Loucy (cell line): ENCODE results near the gene MICA.
"Not testable (repeated sequence)": the region's sequence is repeated elsewhere in the genome, so short reads cannot be mapped to it uniquely, and the experiment has no call there.

Experiments used
- H2AFZ ChIP-seq: fragments of 200-600 bp; sonication (generic); 2 replicates; pipeline ENCODE4 v1.6.0; 2016; ENCODE audit warnings: antibody characterized with exemption, mild to moderate bottlenecking, low read length, moderate library complexity
- H3F3A ChIP-seq: fragments of 200-600 bp; 2 replicates; pipeline ENCODE4 v1.6.0; 2016; ENCODE audit warnings: antibody characterized with exemption, low read depth, mild to moderate bottlenecking
- H3K27me3 ChIP-seq: fragments of 200-600 bp; sonication (generic); 2 replicates; pipeline ENCODE4 v1.6.1; 2014; ENCODE audit warnings: low read length, mild to moderate bottlenecking; ENCODE audit not compliant: insufficient read depth, poor library complexity, severe bottlenecking
- H3K36me3 ChIP-seq: fragments of 200-600 bp; sonication (generic); 2 replicates; pipeline ENCODE4 v1.6.1; 2016; ENCODE audit warnings: low read length; ENCODE audit not compliant: insufficient read depth
- H3K4me1 ChIP-seq: fragments of 200-600 bp; sonication (generic); 2 replicates; pipeline ENCODE4 v1.5.1; 2014; ENCODE audit warnings: low read length, mild to moderate bottlenecking; ENCODE audit not compliant: insufficient read depth, poor library complexity, severe bottlenecking
- H3K4me2 ChIP-seq: fragments of 200-600 bp; sonication (generic); 2 replicates; pipeline ENCODE4 v1.6.0; 2014; ENCODE audit warnings: antibody characterized with exemption, low read length, low read depth, mild to moderate bottlenecking; ENCODE audit not compliant: poor library complexity, severe bottlenecking
- H3K4me3 ChIP-seq: fragments of 200-600 bp; sonication (generic); 2 replicates; pipeline ENCODE4 v1.5.1; 2014; ENCODE audit warnings: low read length, mild to moderate bottlenecking, mixed read lengths; ENCODE audit not compliant: poor library complexity, severe bottlenecking
- H3K79me2 ChIP-seq: fragments of 200-600 bp; sonication (generic); 2 replicates; pipeline ENCODE4 v1.6.1; 2014; ENCODE audit warnings: low read length; ENCODE audit not compliant: insufficient read depth
- H3K9ac ChIP-seq: fragments of 200-600 bp; sonication (generic); 2 replicates; pipeline ENCODE4 v1.6.0; 2014; ENCODE audit warnings: mild to moderate bottlenecking, low read depth, low read length, moderate library complexity; ENCODE audit not compliant: poor library complexity, severe bottlenecking
- H3K9me2 ChIP-seq: fragments of 200-600 bp; sonication (generic); replicated peaks from 2 replicates; pipeline ENCODE4 v1.6.1; 2016; ENCODE audit warnings: low read depth, low read length, mixed read lengths
- H3K9me3 ChIP-seq: fragments of 200-600 bp; sonication (generic); 2 replicates; pipeline ENCODE4 v1.6.1; 2014; ENCODE audit warnings: mild to moderate bottlenecking, antibody characterized with exemption, low read length, low read depth; ENCODE audit not compliant: insufficient read depth
- H4K20me1 ChIP-seq: fragments of 200-600 bp; sonication (generic); 2 replicates; pipeline ENCODE4 v1.6.0; 2014; ENCODE audit warnings: antibody characterized with exemption, low read length, mild to moderate bottlenecking; ENCODE audit not compliant: insufficient read depth, poor library complexity, severe bottlenecking
- EZH2phosphoT487 ChIP-seq: fragments of 200-600 bp; IDR thresholded peaks from 2 replicates; pipeline ENCODE4 v1.6.1; 2018; ENCODE audit warnings: antibody characterized with exemption, mild to moderate bottlenecking, moderate library complexity, borderline replicate concordance
- TF ChIP-seq, protein P1 (sequence below): fragments of 200-600 bp; sonication (generic); conservative IDR thresholded peaks from 2 replicates; pipeline ENCODE4 v1.5.1; 2014; ENCODE audit warnings: mild to moderate bottlenecking, antibody characterized with exemption, low read length

The MICA gene

DNA sequence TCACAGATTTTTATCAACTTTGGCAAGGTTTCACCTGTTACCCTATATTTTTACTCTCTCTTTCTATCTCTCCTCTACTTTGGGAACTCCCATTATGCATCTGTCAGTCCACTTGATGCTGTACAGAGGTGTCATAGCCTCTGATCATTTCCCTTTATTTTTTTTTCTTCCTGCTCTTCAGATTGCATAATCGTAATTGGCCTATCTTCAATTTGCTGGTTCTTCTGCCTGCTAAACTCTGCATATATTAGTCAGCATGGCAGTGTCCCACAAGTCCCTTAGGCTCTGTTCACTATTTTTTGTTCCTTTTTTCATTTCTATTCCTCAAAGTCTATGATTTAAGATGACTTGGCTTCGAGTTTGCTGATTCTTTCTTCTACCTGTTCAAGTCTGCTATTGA is 49.9 kb downstream of the MICA start:
- Histone ChIP-seq H3K36me3 (no peaks in the 10 kb centered on the region), H3K4me1 (no peaks in the 10 kb centered on the region), H4K20me1 (no peaks in the 10 kb centered on the region), H3K79me2 (no peaks in the 10 kb centered on the region), H3K9me3 (no peaks in the 10 kb centered on the region), H3K4me2 (no peak overlapping the region), H3K27me3 (peaks cover 17% of the 10 kb centered on the region), H2AFZ (no peak overlapping the region), H3K9me2 (no peaks in the 10 kb centered on the region), H3F3A (no peaks in the 10 kb centered on the region), H3K4me3 (no peak overlapping the region), H3K9ac (no peak overlapping the region)
- TF ChIP-seq, protein P1, sequence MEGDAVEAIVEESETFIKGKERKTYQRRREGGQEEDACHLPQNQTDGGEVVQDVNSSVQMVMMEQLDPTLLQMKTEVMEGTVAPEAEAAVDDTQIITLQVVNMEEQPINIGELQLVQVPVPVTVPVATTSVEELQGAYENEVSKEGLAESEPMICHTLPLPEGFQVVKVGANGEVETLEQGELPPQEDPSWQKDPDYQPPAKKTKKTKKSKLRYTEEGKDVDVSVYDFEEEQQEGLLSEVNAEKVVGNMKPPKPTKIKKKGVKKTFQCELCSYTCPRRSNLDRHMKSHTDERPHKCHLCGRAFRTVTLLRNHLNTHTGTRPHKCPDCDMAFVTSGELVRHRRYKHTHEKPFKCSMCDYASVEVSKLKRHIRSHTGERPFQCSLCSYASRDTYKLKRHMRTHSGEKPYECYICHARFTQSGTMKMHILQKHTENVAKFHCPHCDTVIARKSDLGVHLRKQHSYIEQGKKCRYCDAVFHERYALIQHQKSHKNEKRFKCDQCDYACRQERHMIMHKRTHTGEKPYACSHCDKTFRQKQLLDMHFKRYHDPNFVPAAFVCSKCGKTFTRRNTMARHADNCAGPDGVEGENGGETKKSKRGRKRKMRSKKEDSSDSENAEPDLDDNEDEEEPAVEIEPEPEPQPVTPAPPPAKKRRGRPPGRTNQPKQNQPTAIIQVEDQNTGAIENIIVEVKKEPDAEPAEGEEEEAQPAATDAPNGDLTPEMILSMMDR: no peak
- TF ChIP-seq EZH2phosphoT487: no peak

DNA sequence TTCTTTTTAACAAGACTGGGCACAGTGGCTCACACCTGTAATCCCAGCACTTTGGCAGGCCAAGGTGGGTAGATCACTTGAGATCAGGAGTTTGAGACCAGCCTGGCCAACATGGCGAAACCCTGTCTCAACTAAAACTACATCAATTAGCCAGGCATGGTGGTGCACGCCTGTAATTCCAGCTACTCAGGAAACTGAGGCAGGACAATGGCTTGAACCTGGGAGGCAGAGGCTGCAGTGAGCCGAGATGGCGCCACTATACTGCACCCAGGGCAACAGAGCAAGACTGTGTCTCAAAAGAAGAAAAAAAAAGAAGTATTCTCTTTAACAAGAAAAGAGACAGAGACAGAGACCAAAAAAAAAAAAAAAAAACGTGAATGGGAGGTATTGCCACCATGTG is 56.5 kb downstream of the MICA start:
- H3K36me3 ChIP-seq, H3K9ac ChIP-seq, H3F3A ChIP-seq, H3K4me3 ChIP-seq, H3K9me3 ChIP-seq, H4K20me1 ChIP-seq, H3K4me2 ChIP-seq, H3K4me1 ChIP-seq, H3K27me3 ChIP-seq, H2AFZ ChIP-seq, H3K9me2 ChIP-seq: not testable (repeated sequence)
- H3K79me2 ChIP-seq: peaks cover 13% of the 10 kb centered on the region

DNA sequence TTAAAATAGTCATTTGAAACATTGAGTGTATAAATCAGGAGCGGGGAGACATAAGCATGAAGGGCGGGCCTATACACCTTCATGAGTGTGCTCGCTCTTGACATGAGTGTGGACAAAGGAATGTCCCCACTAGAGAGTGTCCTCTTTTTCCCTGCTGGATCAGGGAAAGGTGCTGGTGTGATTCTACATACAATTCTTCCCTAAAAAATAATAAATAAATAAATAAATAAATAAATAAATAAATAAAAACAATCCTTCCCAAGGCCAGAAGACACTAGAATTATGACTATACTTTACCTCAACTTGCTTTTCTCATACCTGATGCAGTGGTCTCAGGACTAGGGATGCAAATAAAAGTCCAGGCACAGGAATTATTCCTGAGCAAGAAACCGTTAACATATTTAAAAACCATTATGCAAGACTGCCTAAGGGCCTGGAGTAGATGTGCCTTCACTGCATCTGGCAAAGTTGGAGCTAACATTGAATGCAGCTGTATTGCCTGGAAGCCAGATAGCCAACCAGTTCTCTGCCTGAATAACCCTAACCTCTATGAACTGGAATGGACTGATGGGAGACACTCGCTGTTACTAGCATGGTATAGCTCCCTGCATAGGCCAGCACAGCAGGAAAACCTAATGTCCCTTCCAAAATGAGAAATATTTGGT is 57.1 kb downstream of the MICA start:
- peaks cover 13% of the 10 kb centered on the region for H3K79me2 ChIP-seq
- H3K9me3 ChIP-seq: no peaks in the 10 kb centered on the region
- H4K20me1 ChIP-seq: no peaks in the 10 kb centered on the region
- H2AFZ ChIP-seq: no peak overlapping the region
- no peak overlapping the region for H3K9ac ChIP-seq
- H3K36me3 ChIP-seq: no peaks in the 10 kb centered on the region
- H3F3A ChIP-seq: no peaks in the 10 kb centered on the region
- H3K4me2 ChIP-seq: no peak overlapping the region
- no peak overlapping the region for H3K4me3 ChIP-seq
- peaks cover 3% of the 10 kb centered on the region for H3K4me1 ChIP-seq
- no peak for TF ChIP-seq EZH2phosphoT487
- TF ChIP-seq, protein P1: no peak
- H3K9me2 ChIP-seq: no peaks in the 10 kb centered on the region
- no peaks in the 10 kb centered on the region for H3K27me3 ChIP-seq
